Measurements from ENCODE around the gene GIMAP2.

GIMAP2 gene

GRCh38 chr7:150686030-150686631 lies 625 bp downstream of the GIMAP2 start:
- no peak for DNase-seq (ENCODE audit: extremely low read depth, low read depth)
- TF ChIP-seq, protein P1, sequence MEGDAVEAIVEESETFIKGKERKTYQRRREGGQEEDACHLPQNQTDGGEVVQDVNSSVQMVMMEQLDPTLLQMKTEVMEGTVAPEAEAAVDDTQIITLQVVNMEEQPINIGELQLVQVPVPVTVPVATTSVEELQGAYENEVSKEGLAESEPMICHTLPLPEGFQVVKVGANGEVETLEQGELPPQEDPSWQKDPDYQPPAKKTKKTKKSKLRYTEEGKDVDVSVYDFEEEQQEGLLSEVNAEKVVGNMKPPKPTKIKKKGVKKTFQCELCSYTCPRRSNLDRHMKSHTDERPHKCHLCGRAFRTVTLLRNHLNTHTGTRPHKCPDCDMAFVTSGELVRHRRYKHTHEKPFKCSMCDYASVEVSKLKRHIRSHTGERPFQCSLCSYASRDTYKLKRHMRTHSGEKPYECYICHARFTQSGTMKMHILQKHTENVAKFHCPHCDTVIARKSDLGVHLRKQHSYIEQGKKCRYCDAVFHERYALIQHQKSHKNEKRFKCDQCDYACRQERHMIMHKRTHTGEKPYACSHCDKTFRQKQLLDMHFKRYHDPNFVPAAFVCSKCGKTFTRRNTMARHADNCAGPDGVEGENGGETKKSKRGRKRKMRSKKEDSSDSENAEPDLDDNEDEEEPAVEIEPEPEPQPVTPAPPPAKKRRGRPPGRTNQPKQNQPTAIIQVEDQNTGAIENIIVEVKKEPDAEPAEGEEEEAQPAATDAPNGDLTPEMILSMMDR (IDR thresholded peaks at IDR 0.05; ENCODE audit: low read depth, low read length, missing control alignments) = no peak
- no peak overlapping the region for H3K4me3 ChIP-seq (replicated peaks; ENCODE audit: low read depth, low read length)

DNA sequence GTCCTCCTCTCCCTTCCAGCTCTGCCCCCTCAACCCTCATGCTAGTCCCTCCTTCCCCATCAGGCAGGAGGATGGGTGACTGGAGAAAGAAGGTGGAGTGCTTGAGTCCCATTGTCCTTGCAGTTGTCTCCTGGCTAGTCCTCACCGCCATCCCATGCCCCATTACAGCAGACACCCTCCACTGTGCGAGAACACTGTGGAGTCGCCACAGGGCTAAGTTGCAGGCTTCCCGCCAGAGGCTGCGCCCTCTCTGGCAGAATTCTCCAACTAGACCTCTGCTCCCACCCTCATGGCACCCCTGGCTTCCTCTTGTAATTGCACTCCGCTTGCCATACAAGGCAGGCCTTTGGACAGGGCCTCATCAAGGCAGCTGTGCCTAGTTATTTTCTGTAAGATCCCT lies 3.1 kb downstream of the GIMAP2 start:
- no peak overlapping the region for H3K4me3 ChIP-seq (replicated peaks; ENCODE audit: low read depth, low read length)
- TF ChIP-seq, protein P1 (IDR thresholded peaks at IDR 0.05; ENCODE audit: low read depth, low read length, missing control alignments) = no peak
- DNase-seq (ENCODE audit: extremely low read depth, low read depth) = no peak

DNA sequence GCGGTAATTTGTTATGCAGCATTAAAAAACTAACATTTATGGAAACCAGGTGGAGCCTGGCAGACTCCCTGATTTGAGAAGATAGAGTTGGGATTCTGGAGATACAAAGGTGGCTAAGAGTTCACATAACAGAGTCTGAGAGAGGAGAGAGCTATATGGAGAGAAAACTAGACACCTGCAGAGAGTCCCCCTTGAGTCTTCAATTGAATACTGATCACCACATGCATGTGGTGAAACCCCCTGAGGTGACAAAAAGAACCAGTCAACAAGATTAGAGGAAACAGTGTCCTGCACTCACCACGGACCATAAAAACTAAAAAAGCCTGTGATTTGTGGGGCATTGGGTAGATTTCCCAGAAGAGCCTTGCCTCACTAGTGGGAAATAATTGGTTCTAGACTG lies 10.1 kb downstream of the GIMAP2 start:
- no peak for DNase-seq (ENCODE audit: extremely low read depth, low read depth)
- no peak overlapping the region for H3K4me3 ChIP-seq (replicated peaks; ENCODE audit: low read depth, low read length)
- TF ChIP-seq, protein P1 (IDR thresholded peaks at IDR 0.05; ENCODE audit: low read depth, low read length, missing control alignments) = no peak

GRCh38 chr7:150703209-150703608 lies 17.7 kb downstream of the GIMAP2 start:
- no peak for DNase-seq (ENCODE audit: extremely low read depth, low read depth)
- H3K4me3 ChIP-seq (replicated peaks; ENCODE audit: low read depth, low read length) = no peak overlapping the region
- TF ChIP-seq, protein P1 (IDR thresholded peaks at IDR 0.05; ENCODE audit: low read depth, low read length, missing control alignments) = no peak

- TF ChIP-seq, protein P1 (IDR thresholded peaks at IDR 0.05; ENCODE audit: low read depth, low read length, missing control alignments) = no peak
- no peak overlapping the region for H3K4me3 ChIP-seq (replicated peaks; ENCODE audit: low read depth, low read length)
- no peak for DNase-seq (ENCODE audit: extremely low read depth, low read depth)
Observed at GRCh38 chr7:150715293-150715692, 29.8 kb downstream of the GIMAP2 start.

DNA sequence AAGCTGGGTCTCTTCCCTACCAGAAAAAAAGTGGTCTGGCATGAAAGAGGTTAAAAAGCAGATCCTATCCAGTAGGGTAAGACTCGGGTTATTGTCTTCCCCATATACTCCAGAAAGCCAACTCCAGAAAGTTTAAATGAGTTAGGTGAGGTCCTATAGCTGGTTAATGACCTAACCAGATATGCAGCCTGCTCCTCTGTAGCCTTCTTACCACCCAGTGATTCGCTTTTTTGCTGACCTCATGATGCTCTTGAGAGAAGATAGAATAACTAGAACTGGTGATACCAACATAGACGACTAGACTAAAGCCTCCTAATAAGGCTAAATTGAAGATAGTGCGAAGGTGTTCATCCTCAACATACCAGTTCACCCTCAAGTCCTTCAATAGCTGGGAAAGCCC lies 30.2 kb downstream of the GIMAP2 start:
- TF ChIP-seq, protein P1 (IDR thresholded peaks at IDR 0.05; ENCODE audit: low read depth, low read length, missing control alignments) = no peak
- DNase-seq (ENCODE audit: extremely low read depth, low read depth) = no peak
- H3K4me3 ChIP-seq (replicated peaks; ENCODE audit: low read depth, low read length) = no peak overlapping the region

- no peak within 1 kb of the TSS for H3K4me3 ChIP-seq (replicated peaks; ENCODE audit: low read depth, low read length)
- TF ChIP-seq, protein P1 (IDR thresholded peaks at IDR 0.05; ENCODE audit: low read depth, low read length, missing control alignments) = no peak
- no peak for DNase-seq (ENCODE audit: extremely low read depth, low read depth)
Observed at GRCh38 chr7:150716368-150716767, 30.9 kb downstream of the GIMAP2 start, which contains the start of gene GIMAP1. GIMAP1 (plus strand) TSS chr7:150716613; CDS start chr7:150719048, 2,435 bp downstream.
